CD4-positive, CD25-positive, alpha-beta regulatory T cell (primary cell): ENCODE data around the gene PPHLN1. TPM values are rescaled to one million over a fixed set of nuclear protein-coding genes. Genes with fewer than 3 reads are reported as not detected.

Experiments used
- ATAC-seq, 2 donors: fragments of 150-1000 bp; cut with Tn5 transposase; one replicate each; pipeline ENCODE4 v1.10.0; 2021; ENCODE audit warnings: low read depth in 2 of 2, moderate number of reproducible peaks in 2 of 2, moderate library complexity in 1 of 2
- DNase-seq, 3 donors: peaks; one replicate each; pipeline versions ENCODE4 v3.0.0 to v3.0.0-alpha.2; 2012 to 2022; ENCODE audit warnings: mixed read lengths in 1 of 3
- H3K27ac ChIP-seq: one replicate; pipeline ENCODE4 v1.7.0; 2013; ENCODE audit warnings: mild to moderate bottlenecking, low read length; ENCODE audit not compliant: insufficient read depth, poor library complexity, severe bottlenecking
- H3K27me3 ChIP-seq: one replicate; pipeline ENCODE4 v1.7.0; 2013; ENCODE audit warnings: low read length; ENCODE audit not compliant: control insufficient read depth, insufficient read depth
- H3K36me3 ChIP-seq: one replicate; pipeline ENCODE4 v1.7.0; 2013; ENCODE audit warnings: mild to moderate bottlenecking, low read length, moderate library complexity; ENCODE audit not compliant: control insufficient read depth, insufficient read depth
- H3K4me1 ChIP-seq: 2 replicates; pipeline ENCODE4 v1.7.0; 2013; ENCODE audit warnings: mild to moderate bottlenecking, low read length; ENCODE audit not compliant: insufficient read depth, control insufficient read depth, poor library complexity, severe bottlenecking
- H3K4me3 ChIP-seq: one replicate; pipeline ENCODE4 v1.7.0; 2013; ENCODE audit warnings: low read depth, mild to moderate bottlenecking, low read length, moderate library complexity
- H3K9me3 ChIP-seq, 2 experiments: 1 replicate in 1 of 2; 2 replicates in 1 of 2; pipeline ENCODE4 v1.7.0; 2013; ENCODE audit warnings: low read length in 2 of 2, mild to moderate bottlenecking in 1 of 2, moderate library complexity in 1 of 2; ENCODE audit not compliant: control insufficient read depth in 2 of 2
- H3K27ac Mint-ChIP-seq, 3 donors: one replicate each; pipeline ENCODE4 v1.8.0; 2020 to 2022; ENCODE audit warnings: mild to moderate bottlenecking in 3 of 3, mixed read lengths in 3 of 3, moderate library complexity in 2 of 3
- H3K27me3 Mint-ChIP-seq: one replicate; pipeline ENCODE4 v1.8.0; 2022; ENCODE audit warnings: mild to moderate bottlenecking, mixed read lengths
- H3K36me3 Mint-ChIP-seq: one replicate; pipeline ENCODE4 v1.8.0; 2020; ENCODE audit warnings: mixed read lengths
- H3K4me1 Mint-ChIP-seq, 4 donors: one replicate each; pipeline ENCODE4 v1.8.0; 2020 to 2022; ENCODE audit warnings: mixed read lengths in 4 of 4, mild to moderate bottlenecking in 1 of 4
- H3K4me3 Mint-ChIP-seq, 4 donors: one replicate each; pipeline ENCODE4 v1.8.0; 2020 to 2022; ENCODE audit warnings: mild to moderate bottlenecking in 4 of 4, mixed read lengths in 4 of 4, moderate library complexity in 3 of 4
- H3K9me3 Mint-ChIP-seq, 7 donors: one replicate each; pipeline ENCODE4 v1.8.0; 2020 to 2022; ENCODE audit warnings: mixed read lengths in 7 of 7, mild to moderate bottlenecking in 3 of 7, moderate library complexity in 2 of 7
- polyA plus RNA-seq, 4 donors: library from polyadenylated mRNA; unstranded; fragments of 300-500 nt; fragmentation: Illumina TruSeq; gene quantifications; one replicate each; pipeline ENCODE4 v1.2.3, GENCODE V29; 2021
- total RNA-seq: library from RNA; stranded (reverse); gene quantifications from one replicate; pipeline ENCODE4 v1.2.3, GENCODE V29; 2022

The PPHLN1 gene
- total and polyA plus RNA-seq, 5 donors from 2014 or later, result 102 to 186 (median 178) TPM

- no peaks in the 10 kb centered on the region for H3K36me3 ChIP-seq
- H3K27ac ChIP-seq, result no peak overlapping the region
- ATAC-seq, result peak in 1 of 2 donors; percentile 62
- DNase-seq, result peak in 2 of 3 donors; percentile 9 to 61
- peaks cover 2 to 25% (median 16%) of the 10 kb centered on the region in 4 donors for H3K4me1 Mint-ChIP-seq
- H3K4me3 ChIP-seq, result peak overlapping the region; percentile 64
- H3K27ac Mint-ChIP-seq, result peak overlapping the region; percentile 53 to 64 (median 58)
- no peaks in the 10 kb centered on the region for H3K27me3 ChIP-seq
- no peaks in the 10 kb centered on the region for H3K36me3 Mint-ChIP-seq
- peaks cover 6% of the 10 kb centered on the region for H3K4me1 ChIP-seq
- H3K4me3 Mint-ChIP-seq, result peak overlapping the region in 3 of 4 donors; percentile 16 to 73 (median 52)
- H3K27me3 Mint-ChIP-seq, result peaks cover 5% of the 10 kb centered on the region
- no peaks in the 10 kb centered on the region for H3K9me3 ChIP-seq
- H3K9me3 Mint-ChIP-seq, result no peaks in the 10 kb centered on the region
Measured at GRCh38 chr12:42299392-42300308, 26.3 kb upstream of the PPHLN1 start.

GRCh38 chr12:42306297-42306696 lies 19.7 kb upstream of the PPHLN1 start:
- Histone ChIP-seq H3K4me1 (no peaks in the 10 kb centered on the region), H3K27me3 (no peaks in the 10 kb centered on the region), H3K4me3 (no peak overlapping the region), H3K27ac (no peak overlapping the region), H3K36me3 (peaks cover 5% of the 10 kb centered on the region), H3K9me3 (no peaks in the 10 kb centered on the region)
- Mint-ChIP-seq H3K27me3 (no peaks in the 10 kb centered on the region), H3K27ac (no peak overlapping the region), H3K4me3 (no peak overlapping the region), H3K36me3 (peaks cover 4% of the 10 kb centered on the region), H3K4me1 (no peaks in the 10 kb centered on the region), H3K9me3 (no peaks in the 10 kb centered on the region)
- no peak for ATAC-seq
- DNase-seq, result no peak

GRCh38 chr12:42308390-42308789 lies 17.6 kb upstream of the PPHLN1 start:
- Histone ChIP-seq H3K4me3 (no peak overlapping the region), H3K36me3 (peaks cover 16% of the 10 kb centered on the region), H3K27ac (no peak overlapping the region), H3K9me3 (no peaks in the 10 kb centered on the region), H3K4me1 (no peaks in the 10 kb centered on the region), H3K27me3 (no peaks in the 10 kb centered on the region)
- Mint-ChIP-seq H3K27me3 (no peaks in the 10 kb centered on the region), H3K4me1 (no peaks in the 10 kb centered on the region), H3K36me3 (peaks cover 4% of the 10 kb centered on the region), H3K9me3 (no peaks in the 10 kb centered on the region), H3K4me3 (no peak overlapping the region), H3K27ac (no peak overlapping the region)
- ATAC-seq (no peak), DNase-seq (no peak)

- Mint-ChIP-seq H3K4me3 (no peak overlapping the region), H3K27ac (no peak overlapping the region), H3K9me3 (no peaks in the 10 kb centered on the region), H3K27me3 (no peaks in the 10 kb centered on the region), H3K36me3 (peaks cover 10% of the 10 kb centered on the region), H3K4me1 (no peaks in the 10 kb centered on the region)
- ATAC-seq (no peak), DNase-seq (no peak)
- Histone ChIP-seq H3K36me3 (peaks cover 28% of the 10 kb centered on the region), H3K4me3 (no peak overlapping the region), H3K27me3 (no peaks in the 10 kb centered on the region), H3K4me1 (no peaks in the 10 kb centered on the region), H3K27ac (no peak overlapping the region), H3K9me3 (no peaks in the 10 kb centered on the region)
Measured at GRCh38 chr12:42309996-42310395, 16.0 kb upstream of the PPHLN1 start.

- H3K4me1 Mint-ChIP-seq, result peaks cover 0 to 8% (median 2%) of the 10 kb centered on the region in 4 donors
- no peak overlapping the region for H3K4me3 Mint-ChIP-seq
- H3K9me3 Mint-ChIP-seq, result no peaks in the 10 kb centered on the region
- H3K36me3 ChIP-seq, result peaks cover 44% of the 10 kb centered on the region
- no peaks in the 10 kb centered on the region for H3K27me3 Mint-ChIP-seq
- no peaks in the 10 kb centered on the region for H3K4me1 ChIP-seq
- ATAC-seq, result no peak
- peaks cover 24% of the 10 kb centered on the region for H3K36me3 Mint-ChIP-seq
- H3K27ac ChIP-seq, result no peak overlapping the region
- H3K4me3 ChIP-seq, result no peak overlapping the region
- no peaks in the 10 kb centered on the region for H3K9me3 ChIP-seq
- DNase-seq, result no peak
- no peaks in the 10 kb centered on the region for H3K27me3 ChIP-seq
- H3K27ac Mint-ChIP-seq, result no peak overlapping the region
Measured at GRCh38 chr12:42315108-42315507, 10.9 kb upstream of the PPHLN1 start.

GRCh38 chr12:42320796-42321195 lies 5.2 kb upstream of the PPHLN1 start:
- peaks cover 31% of the 10 kb centered on the region for H3K36me3 ChIP-seq
- DNase-seq (no peak), ATAC-seq (no peak)
- Mint-ChIP-seq H3K27me3 (no peaks in the 10 kb centered on the region), H3K36me3 (peaks cover 24% of the 10 kb centered on the region), H3K27ac (peak overlapping the region in 1 of 3 donors; percentile 16), H3K9me3 (no peaks in the 10 kb centered on the region), H3K4me3 (no peak overlapping the region), H3K4me1 (peaks cover 15 to 27% (median 19%) of the 10 kb centered on the region in 4 donors)
- H3K4me1 ChIP-seq, result peaks cover 11% of the 10 kb centered on the region
- no peak overlapping the region for H3K27ac ChIP-seq
- no peak overlapping the region for H3K4me3 ChIP-seq
- H3K9me3 ChIP-seq, result no peaks in the 10 kb centered on the region
- no peaks in the 10 kb centered on the region for H3K27me3 ChIP-seq

- peaks cover 16% of the 10 kb centered on the region for H3K36me3 ChIP-seq
- H3K4me1 ChIP-seq, result peaks cover 24% of the 10 kb centered on the region
- H3K27me3 Mint-ChIP-seq, result no peaks in the 10 kb centered on the region
- H3K4me3 ChIP-seq, result no peak overlapping the region
- DNase-seq, result no peak
- peaks cover 22 to 38% (median 28%) of the 10 kb centered on the region in 4 donors for H3K4me1 Mint-ChIP-seq
- H3K9me3 ChIP-seq, result no peaks in the 10 kb centered on the region
- peaks cover 24% of the 10 kb centered on the region for H3K36me3 Mint-ChIP-seq
- H3K27ac ChIP-seq, result no peak overlapping the region
- no peaks in the 10 kb centered on the region for H3K27me3 ChIP-seq
- no peak overlapping the region for H3K4me3 Mint-ChIP-seq
- ATAC-seq, result no peak
- H3K9me3 Mint-ChIP-seq, result no peaks in the 10 kb centered on the region
- H3K27ac Mint-ChIP-seq, result no peak overlapping the region
Measured at GRCh38 chr12:42322567-42322966, 3.4 kb upstream of the PPHLN1 start.

- Histone ChIP-seq H3K4me1 (peaks cover 37% of the 10 kb centered on the region), H3K4me3 (no peak overlapping the region), H3K36me3 (peaks cover 14% of the 10 kb centered on the region), H3K27me3 (no peaks in the 10 kb centered on the region), H3K27ac (no peak overlapping the region), H3K9me3 (no peaks in the 10 kb centered on the region)
- H3K36me3 Mint-ChIP-seq, result peaks cover 19% of the 10 kb centered on the region
- no peaks in the 10 kb centered on the region for H3K27me3 Mint-ChIP-seq
- peak overlapping the region in 1 of 3 donors; percentile 37 for H3K27ac Mint-ChIP-seq
- H3K4me1 Mint-ChIP-seq, result peaks cover 29 to 50% (median 38%) of the 10 kb centered on the region in 4 donors
- H3K4me3 Mint-ChIP-seq, result no peak overlapping the region
- DNase-seq (no peak), ATAC-seq (no peak)
- H3K9me3 Mint-ChIP-seq, result no peaks in the 10 kb centered on the region
Measured at GRCh38 chr12:42323856-42324255, 2.1 kb upstream of the PPHLN1 start.
